Neural progenitor cell (in vitro differentiated cells): Measurements from ENCODE around the gene GANAB.

Source experiments
- CTCF ChIP-seq: fragments of 200-600 bp; sonication (generic); IDR thresholded peaks from 2 replicates; pipeline ENCODE4 v1.5.1; 2017; ENCODE audit warnings: antibody characterized with exemption, mild to moderate bottlenecking
- EZH2 ChIP-seq: fragments of 200-600 bp; sonication (generic); IDR thresholded peaks from 2 replicates; pipeline ENCODE4 v1.6.1; 2017; ENCODE audit warnings: antibody characterized with exemption, mild to moderate bottlenecking, moderate library complexity
- EZH2phosphoT487 ChIP-seq: fragments of 200-600 bp; sonication (generic); IDR thresholded peaks from 2 replicates; pipeline ENCODE4 v1.6.1; 2017; ENCODE audit warnings: antibody characterized with exemption

GRCh38 chr11:62592989-62593421, 53.4 kb downstream of the GANAB start:
- no peak for TF ChIP-seq CTCF
- TF ChIP-seq EZH2: no peak
- TF ChIP-seq EZH2phosphoT487: no peak
